OCI-M2 (cell line): ENCODE results near the gene PIAS4.

Source experiments
- DNase-seq: peaks from one replicate; lab custom pipeline; 2025; ENCODE audit not compliant: unreplicated experiment; lab: John Stamatoyannopoulos, UW

Gene PIAS4

GRCh38 chr19:4038661-4039423 is 31.3 kb downstream of the PIAS4 start:
- DNase-seq: no peak

GRCh38 chr19:4042064-4042730 is 34.7 kb downstream of the PIAS4 start:
- DNase-seq: no peak

- DNase-seq: no peak
Measured at GRCh38 chr19:4042731-4043082, 35.2 kb downstream of the PIAS4 start.

GRCh38 chr19:4043401-4043800 is 35.9 kb downstream of the PIAS4 start:
- no peak for DNase-seq

- DNase-seq: no peak
Measured at GRCh38 chr19:4043966-4044715, 36.6 kb downstream of the PIAS4 start.

- no peak for DNase-seq
Measured at GRCh38 chr19:4044990-4045465, 37.5 kb downstream of the PIAS4 start.

GRCh38 chr19:4045597-4046361 is 38.2 kb downstream of the PIAS4 start:
- no peak for DNase-seq

GRCh38 chr19:4046362-4046691 is 38.8 kb downstream of the PIAS4 start:
- no peak for DNase-seq

GRCh38 chr19:4046946-4047683 is 39.6 kb downstream of the PIAS4 start:
- no peak for DNase-seq

- DNase-seq: no peak
Measured at GRCh38 chr19:4049432-4049831, 41.9 kb downstream of the PIAS4 start.

GRCh38 chr19:4051175-4052101 is 43.9 kb downstream of the PIAS4 start:
- no peak for DNase-seq

GRCh38 chr19:4052114-4052992 is 44.8 kb downstream of the PIAS4 start:
- no peak for DNase-seq

GRCh38 chr19:4052993-4053422 is 45.5 kb downstream of the PIAS4 start:
- DNase-seq: no peak

GRCh38 chr19:4053423-4054324 is 46.1 kb downstream of the PIAS4 start:
- DNase-seq: no peak

GRCh38 chr19:4054441-4055208 is 47.1 kb downstream of the PIAS4 start:
- no peak for DNase-seq

GRCh38 chr19:4055209-4055552 is 47.6 kb downstream of the PIAS4 start:
- DNase-seq: no peak
